K562 (cell line): Measurements from ENCODE around the gene WNT16. TPM values are rescaled to one million over a fixed set of nuclear protein-coding genes. Genes with fewer than 3 reads are reported as not detected.

Experiments used
- FOXK2 ChIP-seq, 2 experiments: fragments of 450-650 bp; IDR thresholded peaks in 1 of 2; conservative IDR thresholded peaks in 1 of 2; 2 replicates each; pipeline ENCODE4 v1.6.1; 2016; ENCODE audit warnings: low read depth in 2 of 2, mild to moderate bottlenecking in 1 of 2
- GTF3C2 ChIP-seq: IDR thresholded peaks from 3 replicates; pipeline ENCODE4 v1.6.1; 2011; ENCODE audit warnings: borderline replicate concordance, mild to moderate bottlenecking, moderate library complexity; ENCODE audit not compliant: insufficient read length; ENCODE audit errors: extremely low read depth
- OTX1 ChIP-seq: fragments of 450-650 bp; formaldehyde crosslinking; IDR thresholded peaks from 2 replicates; pipeline ENCODE4 v1.4.0; 2022; ENCODE audit warnings: mild to moderate bottlenecking
- RERE ChIP-seq: sonication (generic); formaldehyde crosslinking; IDR thresholded peaks from 2 replicates; pipeline ENCODE4 v1.8.0; 2023; ENCODE audit warnings: missing genetic modification reagents, mild to moderate bottlenecking, borderline replicate concordance
- RFX7 ChIP-seq: fragments of 250-450 bp; sonication (Bioruptor Pico); IDR thresholded peaks from 2 replicates; pipeline ENCODE4 v1.5.1; 2021; ENCODE audit warnings: mild to moderate bottlenecking
- RREB1 ChIP-seq: fragments of 250-450 bp; sonication (Bioruptor Pico); IDR thresholded peaks from 2 replicates; pipeline ENCODE4 v1.4.0; 2020
- SPI1 ChIP-seq: IDR thresholded peaks from 2 replicates; pipeline ENCODE4 v1.6.1; 2011; ENCODE audit warnings: low read depth, low read length, control low read depth, borderline replicate concordance
- TEAD2 ChIP-seq: fragments of 450-650 bp; IDR thresholded peaks from 2 replicates; pipeline ENCODE4 v1.6.1; 2016; ENCODE audit warnings: missing genetic modification characterization, control low read depth, missing compliant biosample characterization
- TEAD4 ChIP-seq, 2 experiments: sonication (generic) in 1 of 2; formaldehyde crosslinking in 1 of 2; IDR thresholded peaks; 2 replicates each; pipeline versions ENCODE4 v1.6.1 to v1.8.0; 2012 to 2022; ENCODE audit warnings: borderline replicate concordance in 1 of 2, inconsistent platforms in 1 of 2, low read length in 1 of 2, mild to moderate bottlenecking in 1 of 2, missing genetic modification reagents in 1 of 2
- ZNF121 ChIP-seq: sonication (generic); formaldehyde crosslinking; conservative IDR thresholded peaks from 2 replicates; pipeline ENCODE4 v1.8.0; 2022; ENCODE audit warnings: missing genetic modification reagents
- polyA plus RNA-seq, 8 experiments: library from polyadenylated mRNA; depleted of rRNA in 4 of 8; stranded (reverse) in 5 of 8; unstranded in 3 of 8; fragments of >200 nt; fragmentation: Nextera tagmentation in 2 of 8; fragmentation: Illumina TruSeq in 1 of 8; extraction: Ambion mirVana in 2 of 8; extraction: Trizol in 1 of 8; gene quantifications; 2 replicates each; pipeline versions ENCODE4 v1.2.1 to v1.2.3, GENCODE V29; 2011 to 2014; ENCODE audit warnings: inconsistent platforms in 1 of 8, missing spikeins in 1 of 8
- total RNA-seq, 7 experiments: library from RNA; depleted of rRNA in 6 of 7; stranded (reverse); fragments of >200 nt in 6 of 7; fragmentation: Illumina TruSeq in 2 of 7; extraction: Trizol in 2 of 7; gene quantifications; 2 replicates each; pipeline versions ENCODE4 v1.2.1 to v1.2.3, GENCODE V29; 2011 to 2021; ENCODE audit warnings: low replicate concordance in 1 of 7

Gene WNT16
- total and polyA plus RNA-seq, 9 of the 15 experiments (the other 6 are each of a cell fraction or from before 2014, with no cell fraction given) = 0.06 to 0.07 TPM; not detected in 7

DNA sequence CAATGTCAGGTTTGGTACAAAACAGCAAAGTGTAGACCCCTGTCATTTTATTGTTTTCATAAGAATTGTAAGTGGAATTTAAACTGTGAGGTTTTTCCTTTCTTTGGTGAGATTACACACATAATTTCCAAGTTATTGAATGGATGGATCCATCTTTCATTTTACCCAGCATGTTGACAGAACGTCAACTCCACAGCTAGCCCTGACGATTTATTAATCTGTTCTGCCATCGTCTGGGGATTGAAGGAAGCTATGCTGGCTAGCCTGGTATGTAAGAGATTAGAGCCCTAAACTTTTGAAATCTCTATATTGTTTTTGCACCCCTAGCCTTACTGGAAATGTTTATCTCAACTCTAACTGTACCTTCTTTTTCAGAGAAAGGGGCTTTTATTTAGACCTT, 8.6 kb downstream of the WNT16 start (continued):
- TF ChIP-seq RREB1 (CRISPR knock-in tag) (no peak), GTF3C2 (no peak), TEAD4 (IDR thresholded peaks at IDR 0.05; ENCODE audit: low read length) (peak; percentile 41), TEAD4 (CRISPR knock-in tag; IDR thresholded peaks at IDR 0.05; ENCODE audit: borderline replicate concordance) (no peak), RERE (CRISPR knock-in tag) (no peak), FOXK2 (conservative IDR thresholded peaks at IDR 0.05 in 1 of 2, IDR thresholded peaks at IDR 0.05 in 1 of 2; ENCODE audit: low read depth in 2 of 2) (peak; percentile 79 to 85; a peak in 3 of 4 replicates), TEAD2 (no peak), RFX7 (CRISPR knock-in tag) (no peak), SPI1 (no peak), OTX1 (no peak), ZNF121 (no peak)
